EL (cell line): ENCODE data around the gene SEMA5B.

Experiments
- DNase-seq: peaks from one replicate; pipeline ENCODE4 v3.0.0-alpha.2; 2016

SEMA5B gene

GRCh38 chr3:122993124-122993978 lies 34.2 kb downstream of the SEMA5B start:
- DNase-seq: no peak

GRCh38 chr3:122992676-122993075 lies 34.9 kb downstream of the SEMA5B start:
- DNase-seq: no peak

GRCh38 chr3:122992133-122992532 lies 35.4 kb downstream of the SEMA5B start:
- no peak for DNase-seq

- no peak for DNase-seq
Measured at GRCh38 chr3:122991236-122991985, 36.2 kb downstream of the SEMA5B start.

GRCh38 chr3:122989856-122990575 lies 37.5 kb downstream of the SEMA5B start:
- DNase-seq: no peak

- no peak for DNase-seq
Measured at GRCh38 chr3:122988508-122988907, 39.1 kb downstream of the SEMA5B start.

GRCh38 chr3:122987736-122988319 lies 39.7 kb downstream of the SEMA5B start:
- no peak for DNase-seq

- no peak for DNase-seq
Measured at GRCh38 chr3:122987231-122987630, 40.3 kb downstream of the SEMA5B start.

- no peak for DNase-seq
Measured at GRCh38 chr3:122986693-122987179, 40.8 kb downstream of the SEMA5B start.

GRCh38 chr3:122985539-122985938 lies 42.0 kb downstream of the SEMA5B start:
- DNase-seq: no peak

GRCh38 chr3:122984650-122985049 lies 42.9 kb downstream of the SEMA5B start:
- DNase-seq: no peak

- DNase-seq: no peak
Measured at GRCh38 chr3:122984007-122984406, 43.6 kb downstream of the SEMA5B start.

GRCh38 chr3:122982216-122983185 lies 45.1 kb downstream of the SEMA5B start:
- no peak for DNase-seq

GRCh38 chr3:122979211-122979610 lies 48.4 kb downstream of the SEMA5B start:
- DNase-seq: no peak

GRCh38 chr3:122978569-122978968 lies 49.0 kb downstream of the SEMA5B start:
- no peak for DNase-seq

- peak; percentile 93 for DNase-seq
Measured at GRCh38 chr3:122977746-122978466, 49.7 kb downstream of the SEMA5B start.

GRCh38 chr3:122975924-122976293 lies 51.7 kb downstream of the SEMA5B start:
- DNase-seq: peak; percentile 12

- peak; percentile 81 for DNase-seq
Measured at GRCh38 chr3:122975163-122975923, 52.2 kb downstream of the SEMA5B start.

GRCh38 chr3:122974764-122975162 lies 52.8 kb downstream of the SEMA5B start:
- peak; percentile 64 for DNase-seq
